Panc1 (cell line): ENCODE data around the gene DRAM1. TPM values are rescaled to one million over a fixed set of nuclear protein-coding genes. Genes with fewer than 3 reads are reported as not detected.

Source experiments
- ATAC-seq: fragments of 200-7000 bp; cut with Tn5 transposase; 2 replicates; pipeline ENCODE4 v1.9.1; 2020; ENCODE audit warnings: mild to moderate bottlenecking, moderate library complexity
- BruUV-seq: library from RNA; stranded (reverse); fragments of 400-500 nt; replicated peaks from 2 replicates; lab custom pipeline; 2021; lab: Mats Ljungman, UMichigan
- CTCF ChIA-PET: fragments of 300-600 bp; sonication (Branson Sonifier 250); formaldehyde crosslinking; loops from one replicate; lab custom pipeline; 2022; ENCODE audit warnings: antibody characterized with exemption; lab: Charles Lee
- POLR2A ChIA-PET: fragments of 300-600 bp; sonication (Branson Sonifier 250); formaldehyde crosslinking; loops from one replicate; lab custom pipeline; 2022; ENCODE audit warnings: antibody characterized with exemption; lab: Charles Lee
- DNase-seq: peaks from one replicate; pipeline ENCODE4 v3.0.0-alpha.2; 2010; ENCODE audit warnings: low read depth, low spot score
- H3K27ac ChIP-seq: 2 replicates; pipeline ENCODE4 v1.5.1; 2011; ENCODE audit warnings: mild to moderate bottlenecking, low read length, inconsistent platforms
- H3K27me3 ChIP-seq: fragments of 200-500 bp; sonication (Bioruptor generic); 2 replicates; pipeline ENCODE4 v1.6.0; 2014; ENCODE audit warnings: low read length, inconsistent platforms; ENCODE audit not compliant: control insufficient read depth, insufficient read depth
- H3K36me3 ChIP-seq: fragments of 200-500 bp; sonication (Bioruptor generic); 2 replicates; pipeline ENCODE4 v1.5.1; 2014; ENCODE audit warnings: inconsistent platforms, mild to moderate bottlenecking, low read length, moderate library complexity; ENCODE audit not compliant: control insufficient read depth, insufficient read depth
- H3K4me1 ChIP-seq: 2 replicates; pipeline ENCODE4 v1.5.1; 2011; ENCODE audit warnings: inconsistent platforms, mild to moderate bottlenecking, low read length, moderate library complexity; ENCODE audit not compliant: control insufficient read depth, insufficient read depth
- H3K4me3 ChIP-seq, 2 experiments: 2 replicates each; pipeline ENCODE4 v1.5.1; 2011 to 2012; ENCODE audit warnings: low read depth in 2 of 2, low read length in 2 of 2, mild to moderate bottlenecking in 2 of 2, inconsistent platforms in 1 of 2, moderate library complexity in 1 of 2
- H3K9me3 ChIP-seq: fragments of 200-500 bp; sonication (Bioruptor generic); 2 replicates; pipeline ENCODE4 v1.5.1; 2014; ENCODE audit warnings: low read depth, mild to moderate bottlenecking, inconsistent platforms, low read length, moderate library complexity; ENCODE audit not compliant: control insufficient read depth, insufficient read depth
- CTCF ChIP-seq: fragments of 450-650 bp; IDR thresholded peaks from 2 replicates; pipeline ENCODE4 v1.5.1; 2017; ENCODE audit warnings: mild to moderate bottlenecking
- POLR2AphosphoS5 ChIP-seq: IDR thresholded peaks from 2 replicates; pipeline ENCODE4 v1.6.1; 2012; ENCODE audit warnings: mild to moderate bottlenecking, low read depth, low read length, moderate library complexity
- REST ChIP-seq, 2 experiments: IDR thresholded peaks; 2 replicates each; pipeline ENCODE4 v1.6.1; 2011 to 2012; ENCODE audit warnings: low read depth in 2 of 2, control low read depth in 1 of 2, low read length in 1 of 2, mild to moderate bottlenecking in 1 of 2, moderate library complexity in 1 of 2; ENCODE audit not compliant: insufficient read depth in 1 of 2
- SIN3A ChIP-seq: IDR thresholded peaks from 2 replicates; pipeline ENCODE4 v1.6.1; 2012; ENCODE audit warnings: low read depth, mild to moderate bottlenecking, low read length, moderate library complexity, borderline replicate concordance; ENCODE audit not compliant: insufficient read depth
- TCF7L2 ChIP-seq: IDR thresholded peaks from 2 replicates; pipeline ENCODE4 v1.6.1; 2011; ENCODE audit warnings: mild to moderate bottlenecking, low read depth, low read length, inconsistent platforms
- in situ Hi-C: cut with HindIII; loops from 2 replicates; pipeline ENCODE4 v1.10.0; 2016; ENCODE audit warnings: low sequenced_read_pairs, low pct_unique_long_range_greater_than_20kb
- intact Hi-C: fragments of 100-400 bp; cut with micrococcal nuclease; formaldehyde crosslinking; loops from one replicate; pipeline ENCODE4 v1.10.0; 2022; ENCODE audit not compliant: unreplicated experiment
- total RNA-seq: library from RNA; stranded (reverse); gene quantifications from one replicate; pipeline ENCODE4 v1.2.1, GENCODE V29; 2021; ENCODE audit not compliant: unreplicated experiment

The DRAM1 gene
- total RNA-seq, 1 experiment from 2014 or later = 19.2 TPM

- ATAC-seq (no peak), DNase-seq (no peak)
- Histone ChIP-seq H3K9me3 (no peaks in the 10 kb centered on the region), H3K27me3 (no peaks in the 10 kb centered on the region), H3K4me1 (no peaks in the 10 kb centered on the region), H3K36me3 (no peaks in the 10 kb centered on the region), H3K27ac (no peak overlapping the region), H3K4me3 (no peak overlapping the region)
- in situ Hi-C loops (no loop called here), intact Hi-C loops (no loop called here)
- POLR2A ChIA-PET = no interaction called here
- TF ChIP-seq TCF7L2 (no peak), CTCF (no peak), POLR2AphosphoS5 (no peak), REST (IDR thresholded peaks at IDR 0.05; ENCODE audit: insufficient read depth in 1 of 2, low read depth in 2 of 2, low read length in 1 of 2) (no peak), SIN3A (no peak)
- CTCF ChIA-PET = no interaction called here
- BruUV-seq = no TSS peak
These were observed 48.0 kb downstream of the DRAM1 start for GRCh38 chr12:101925361-101925760.

- in situ Hi-C loops = no loop called here
- Histone ChIP-seq H3K27me3 (no peaks in the 10 kb centered on the region), H3K27ac (no peak overlapping the region), H3K36me3 (no peaks in the 10 kb centered on the region), H3K9me3 (no peaks in the 10 kb centered on the region), H3K4me1 (no peaks in the 10 kb centered on the region), H3K4me3 (no peak overlapping the region)
- CTCF ChIA-PET = no interaction called here
- DNase-seq (no peak), ATAC-seq (no peak)
- BruUV-seq = no TSS peak
- intact Hi-C loops = no loop called here
- POLR2A ChIA-PET = no interaction called here
- TF ChIP-seq TCF7L2 (no peak), CTCF (no peak), SIN3A (no peak), REST (IDR thresholded peaks at IDR 0.05; ENCODE audit: insufficient read depth in 1 of 2, low read depth in 2 of 2, low read length in 1 of 2) (no peak), POLR2AphosphoS5 (no peak)
These were observed 48.6 kb downstream of the DRAM1 start for GRCh38 chr12:101925935-101926334.
